VCaP (cell line): Measurements from ENCODE around the gene HK1.

ENCODE experiments used
- H3K27ac ChIP-seq: fragments of 450-650 bp; 2 replicates; pipeline ENCODE4 v1.5.1; 2017
- CTCF ChIP-seq: fragments of 450-650 bp; conservative IDR thresholded peaks from 2 replicates; pipeline ENCODE4 v1.5.1; 2017; ENCODE audit warnings: mild to moderate bottlenecking, moderate library complexity

HK1 gene

GRCh38 chr10:69337296-69338132 lies 59.2 kb downstream of the HK1 start:
- peak overlapping the region; percentile 7; the same call in 1 of the 2 replicates for H3K27ac ChIP-seq
- TF ChIP-seq CTCF = no peak

GRCh38 chr10:69338133-69338456 lies 59.8 kb downstream of the HK1 start:
- peak overlapping the region; percentile 7; the same call in 1 of the 2 replicates for H3K27ac ChIP-seq
- TF ChIP-seq CTCF = no peak

GRCh38 chr10:69338547-69339450 lies 60.5 kb downstream of the HK1 start:
- TF ChIP-seq CTCF = no peak
- peak overlapping the region; percentile 7; the same call in 1 of the 2 replicates for H3K27ac ChIP-seq

- no peak overlapping the region for H3K27ac ChIP-seq
- no peak for TF ChIP-seq CTCF
Observed at GRCh38 chr10:69340695-69341094, 62.4 kb downstream of the HK1 start.

- TF ChIP-seq CTCF = no peak
- no peak overlapping the region for H3K27ac ChIP-seq
Observed at GRCh38 chr10:69343905-69344304, 65.6 kb downstream of the HK1 start.

GRCh38 chr10:69344591-69345252 lies 66.4 kb downstream of the HK1 start:
- H3K27ac ChIP-seq = no peak overlapping the region
- no peak for TF ChIP-seq CTCF

GRCh38 chr10:69345402-69345801 lies 67.1 kb downstream of the HK1 start:
- H3K27ac ChIP-seq = no peak overlapping the region
- TF ChIP-seq CTCF = no peak
